Measurements from ENCODE around the gene NCOA7.

GRCh38 chr6:125797120-125797885 lies 6.5 kb downstream of the NCOA7 start:
- no peak for TF ChIP-seq POLR2AphosphoS5 (IDR thresholded peaks at IDR 0.05)
- TF ChIP-seq CTCF (IDR thresholded peaks at IDR 0.05): no peak

Measured in stomach (tissue), 4 donors.